ENCODE measurements around the gene BCL11B. TPM values are rescaled to one million over a fixed set of nuclear protein-coding genes. Genes with fewer than 3 reads are reported as not detected.

The BCL11B gene
- total and polyA plus RNA-seq, 4 donors = 0.20 to 2.3 (median 0.66) TPM

GRCh38 chr14:99164712-99165111 lies 107.3 kb downstream of the BCL11B start:
- Histone ChIP-seq H3K4me1 (ENCODE audit: control insufficient read depth in 5 of 5, insufficient read depth in 5 of 5, low read length in 5 of 5) (no peaks in the 10 kb centered on the region), H3K9me3 (ENCODE audit: control insufficient read depth in 4 of 4, insufficient read depth in 3 of 4, low read length in 3 of 4) (peaks cover 0 to 7% (median 0%) of the 10 kb centered on the region in 4 donors), H3K4me3 (no peak overlapping the region), H3K9ac (ENCODE audit: insufficient read depth in 1 of 2, low read length in 2 of 2) (no peak overlapping the region), H3K27ac (ENCODE audit: low read depth in 1 of 2, low read length in 1 of 2) (no peak overlapping the region), H3K27me3 (ENCODE audit: control insufficient read depth in 3 of 3, insufficient read depth in 3 of 3, low read length in 2 of 3) (no peaks in the 10 kb centered on the region), H3K36me3 (ENCODE audit: control insufficient read depth in 4 of 4, insufficient read depth in 4 of 4, low read length in 4 of 4) (no peaks in the 10 kb centered on the region)
- ATAC-seq (ENCODE audit: insufficient read depth, low FRiP score) (no peak), DNase-seq (no peak)
- no peak for TF ChIP-seq CTCF (IDR thresholded peaks at IDR 0.05; ENCODE audit: control extremely low read depth, extremely low read depth)
- 68 to 78% methylated on average over 5 of the region's 5 CpGs for WGBS, 2 donors

GRCh38 chr14:99163446-99163845 lies 108.6 kb downstream of the BCL11B start:
- no peak overlapping the region for H3K9ac ChIP-seq (ENCODE audit: insufficient read depth in 1 of 2, low read length in 2 of 2)
- DNase-seq (no peak), ATAC-seq (ENCODE audit: insufficient read depth, low FRiP score) (no peak)
- H3K4me3 ChIP-seq = no peak overlapping the region
- 79 to 86% methylated on average over 3 of the region's 3 CpGs for WGBS, 2 donors
- TF ChIP-seq CTCF (IDR thresholded peaks at IDR 0.05; ENCODE audit: control extremely low read depth, extremely low read depth) = no peak
- H3K27me3 ChIP-seq (ENCODE audit: control insufficient read depth in 3 of 3, insufficient read depth in 3 of 3, low read length in 2 of 3) = no peaks in the 10 kb centered on the region
- H3K9me3 ChIP-seq (ENCODE audit: control insufficient read depth in 4 of 4, insufficient read depth in 3 of 4, low read length in 3 of 4) = peaks cover 0 to 7% (median 0%) of the 10 kb centered on the region in 4 donors
- H3K4me1 ChIP-seq (ENCODE audit: control insufficient read depth in 5 of 5, insufficient read depth in 5 of 5, low read length in 5 of 5) = no peaks in the 10 kb centered on the region
- no peaks in the 10 kb centered on the region for H3K36me3 ChIP-seq (ENCODE audit: control insufficient read depth in 4 of 4, insufficient read depth in 4 of 4, low read length in 4 of 4)
- H3K27ac ChIP-seq (ENCODE audit: low read depth in 1 of 2, low read length in 1 of 2) = no peak overlapping the region

GRCh38 chr14:99159341-99160340 lies 112.4 kb downstream of the BCL11B start:
- 81 to 84% methylated on average over 22 of the region's 22 CpGs for WGBS, 2 donors
- H3K27me3 ChIP-seq (ENCODE audit: control insufficient read depth in 3 of 3, insufficient read depth in 3 of 3, low read length in 2 of 3) = no peaks in the 10 kb centered on the region
- H3K36me3 ChIP-seq (ENCODE audit: control insufficient read depth in 4 of 4, insufficient read depth in 4 of 4, low read length in 4 of 4) = no peaks in the 10 kb centered on the region
- no peak overlapping the region for H3K4me3 ChIP-seq
- H3K9me3 ChIP-seq (ENCODE audit: control insufficient read depth in 4 of 4, insufficient read depth in 3 of 4, low read length in 3 of 4) = no peaks in the 10 kb centered on the region
- DNase-seq (no peak), ATAC-seq (ENCODE audit: insufficient read depth, low FRiP score) (no peak)
- H3K27ac ChIP-seq (ENCODE audit: low read depth in 1 of 2, low read length in 1 of 2) = no peak overlapping the region
- no peak overlapping the region for H3K9ac ChIP-seq (ENCODE audit: insufficient read depth in 1 of 2, low read length in 2 of 2)
- H3K4me1 ChIP-seq (ENCODE audit: control insufficient read depth in 5 of 5, insufficient read depth in 5 of 5, low read length in 5 of 5) = peaks cover 0 to 3% (median 0%) of the 10 kb centered on the region in 5 donors
- no peak for TF ChIP-seq CTCF (IDR thresholded peaks at IDR 0.05; ENCODE audit: control extremely low read depth, extremely low read depth)

All from lung (tissue), 12 donors.